Kidney (tissue), 14 donors: ENCODE measurements around the gene TMEM40. TPM values are rescaled to one million over a fixed set of nuclear protein-coding genes. Genes with fewer than 3 reads are reported as not detected.

Experiments used
- DNase-seq, 5 donors: peaks; one replicate each; pipeline ENCODE4 v3.0.0-alpha.2; 2013 to 2020
- FAIRE-seq: peaks from 2 replicates; lab custom pipeline; 2012; peaks lifted over from hg19 to GRCh38; lab: Jason Lieb, UNC
- H3K27ac ChIP-seq, 2 donors: one replicate each; pipeline ENCODE4 v1.7.0; 2013; ENCODE audit warnings: low read depth in 2 of 2, low read length in 2 of 2, inconsistent platforms in 1 of 2
- H3K27me3 ChIP-seq: one replicate; pipeline ENCODE4 v1.7.1; 2013; ENCODE audit warnings: low read length, inconsistent platforms; ENCODE audit not compliant: control insufficient read depth, insufficient read depth
- H3K36me3 ChIP-seq, 3 donors: one replicate each; pipeline versions ENCODE4 v1.7.0 to v1.7.1; 2013; ENCODE audit warnings: low read length in 3 of 3, control low read depth in 1 of 3, inconsistent platforms in 1 of 3; ENCODE audit not compliant: insufficient read depth in 3 of 3, control insufficient read depth in 2 of 3
- H3K4me1 ChIP-seq, 3 donors: one replicate each; pipeline versions ENCODE4 v1.7.0 to v1.7.1; 2013; ENCODE audit warnings: low read length in 3 of 3, inconsistent platforms in 1 of 3, low read depth in 1 of 3; ENCODE audit not compliant: control insufficient read depth in 2 of 3, insufficient read depth in 2 of 3
- H3K4me3 ChIP-seq, 3 donors: one replicate each; pipeline versions ENCODE4 v1.7.0 to v1.8.1; 2013; ENCODE audit warnings: low read length in 3 of 3, control low read depth in 1 of 3, inconsistent platforms in 1 of 3
- H3K9ac ChIP-seq, 3 donors: one replicate each; pipeline versions ENCODE4 v1.7.0 to v1.7.1; 2013; ENCODE audit warnings: low read length in 3 of 3, control low read depth in 1 of 3, inconsistent platforms in 1 of 3
- H3K9me3 ChIP-seq, 3 donors: one replicate each; pipeline versions ENCODE4 v1.7.0 to v1.7.1; 2013; ENCODE audit warnings: low read length in 3 of 3, control low read depth in 1 of 3, inconsistent platforms in 1 of 3; ENCODE audit not compliant: control insufficient read depth in 2 of 3, insufficient read depth in 1 of 3
- intact Hi-C: fragments of 100-400 bp; cut with DNase I; formaldehyde crosslinking; loops from one replicate; pipeline ENCODE4 v1.11.1; 2022
- polyA plus RNA-seq: library from polyadenylated mRNA; stranded (reverse); fragments of 350-450 nt; fragmentation: Illumina TruSeq; extraction: RNeasy Lipid Tissue Mini Kit (QIAGEN cat#74804); gene quantifications from one replicate; pipeline ENCODE4 v1.2.3, GENCODE V29; 2014; ENCODE audit warnings: low read depth, low replicate concordance; ENCODE audit not compliant: insufficient read depth
- total RNA-seq: library from RNA; stranded (reverse); fragmentation: NEBNext Ultra II Directional; extraction: Animal tissue kit (Norgen Biotek cat#: 25700); gene quantifications from one replicate; pipeline ENCODE4 v1.2.1, GENCODE V29; 2021
- TF ChIP-seq, protein P1 (sequence below): IDR thresholded peaks from 3 replicates; pipeline ENCODE4 v1.5.1; 2012; ENCODE audit warnings: mild to moderate bottlenecking, moderate library complexity, borderline replicate concordance; ENCODE audit not compliant: insufficient read depth; ENCODE audit errors: extremely low read depth
- donor health status: control.
- donor health status: control.
- donor health status: control.
- donor health status: control.
- donor health status: control.
- donor health status: DM: yes; HTN: yes; CAD: no.
- donor health status: Normal renal cell carcinoma (clear cell type).

Gene TMEM40
- total and polyA plus RNA-seq, 2 donors from 2014 or later = 0.52 TPM; not detected in 1

DNA sequence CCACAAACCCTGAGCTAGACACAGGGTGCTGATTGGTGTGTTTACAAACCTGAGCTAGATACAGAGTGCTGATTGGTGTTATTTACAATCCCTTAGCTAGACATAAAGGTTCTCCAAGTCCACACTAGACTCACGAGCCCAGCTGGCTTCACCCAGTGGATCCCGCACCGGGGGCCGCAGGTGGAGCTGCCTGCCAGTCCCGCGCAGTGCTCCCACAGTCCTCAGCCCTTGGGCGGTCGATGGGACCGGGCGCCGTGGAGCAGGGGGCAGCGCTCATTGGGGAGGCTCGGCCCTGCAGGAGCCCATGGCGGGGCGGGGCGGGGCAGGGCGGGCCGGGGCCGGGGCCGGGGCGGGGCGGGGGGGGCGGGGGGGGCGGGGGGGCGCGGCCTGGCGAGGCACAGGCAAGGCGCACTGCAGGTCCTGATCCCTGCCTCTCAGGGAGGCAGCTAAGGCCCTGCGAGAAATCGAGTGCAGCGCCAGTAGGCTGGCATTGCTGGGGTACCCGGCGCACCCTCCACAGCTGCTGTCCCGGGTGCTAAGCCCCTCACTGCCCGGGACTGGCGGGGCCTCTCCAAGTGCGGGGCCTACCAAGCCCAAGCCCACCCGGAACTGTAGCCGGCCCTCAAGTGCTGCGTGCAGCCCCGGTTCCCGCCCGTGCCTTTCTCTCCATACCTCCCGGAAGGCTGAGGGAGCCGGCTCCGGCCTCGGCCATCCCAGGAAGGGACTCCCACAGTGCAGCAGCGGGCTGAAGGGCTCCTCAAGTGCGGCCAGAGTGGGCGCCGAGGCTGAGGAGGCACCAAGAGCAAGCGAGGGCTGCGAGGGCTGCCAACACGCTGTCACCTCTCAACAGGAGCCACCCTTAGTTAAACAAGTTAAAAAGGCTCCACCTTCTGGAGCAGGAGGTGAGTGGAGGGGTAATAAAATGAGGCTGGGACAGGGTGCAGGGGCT is 9.8 kb upstream of the TMEM40 start:
- Histone ChIP-seq H3K36me3 (no peaks in the 10 kb centered on the region), H3K4me3 (no peak overlapping the region), H3K9me3 (no peaks in the 10 kb centered on the region), H3K27me3 (no peaks in the 10 kb centered on the region), H3K9ac (no peak overlapping the region), H3K27ac (no peak overlapping the region), H3K4me1 (no peaks in the 10 kb centered on the region)
- TF ChIP-seq, protein P1, sequence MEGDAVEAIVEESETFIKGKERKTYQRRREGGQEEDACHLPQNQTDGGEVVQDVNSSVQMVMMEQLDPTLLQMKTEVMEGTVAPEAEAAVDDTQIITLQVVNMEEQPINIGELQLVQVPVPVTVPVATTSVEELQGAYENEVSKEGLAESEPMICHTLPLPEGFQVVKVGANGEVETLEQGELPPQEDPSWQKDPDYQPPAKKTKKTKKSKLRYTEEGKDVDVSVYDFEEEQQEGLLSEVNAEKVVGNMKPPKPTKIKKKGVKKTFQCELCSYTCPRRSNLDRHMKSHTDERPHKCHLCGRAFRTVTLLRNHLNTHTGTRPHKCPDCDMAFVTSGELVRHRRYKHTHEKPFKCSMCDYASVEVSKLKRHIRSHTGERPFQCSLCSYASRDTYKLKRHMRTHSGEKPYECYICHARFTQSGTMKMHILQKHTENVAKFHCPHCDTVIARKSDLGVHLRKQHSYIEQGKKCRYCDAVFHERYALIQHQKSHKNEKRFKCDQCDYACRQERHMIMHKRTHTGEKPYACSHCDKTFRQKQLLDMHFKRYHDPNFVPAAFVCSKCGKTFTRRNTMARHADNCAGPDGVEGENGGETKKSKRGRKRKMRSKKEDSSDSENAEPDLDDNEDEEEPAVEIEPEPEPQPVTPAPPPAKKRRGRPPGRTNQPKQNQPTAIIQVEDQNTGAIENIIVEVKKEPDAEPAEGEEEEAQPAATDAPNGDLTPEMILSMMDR = no peak
- intact Hi-C loops = no loop called here
- DNase-seq (no peak), FAIRE-seq (no peak)

DNA sequence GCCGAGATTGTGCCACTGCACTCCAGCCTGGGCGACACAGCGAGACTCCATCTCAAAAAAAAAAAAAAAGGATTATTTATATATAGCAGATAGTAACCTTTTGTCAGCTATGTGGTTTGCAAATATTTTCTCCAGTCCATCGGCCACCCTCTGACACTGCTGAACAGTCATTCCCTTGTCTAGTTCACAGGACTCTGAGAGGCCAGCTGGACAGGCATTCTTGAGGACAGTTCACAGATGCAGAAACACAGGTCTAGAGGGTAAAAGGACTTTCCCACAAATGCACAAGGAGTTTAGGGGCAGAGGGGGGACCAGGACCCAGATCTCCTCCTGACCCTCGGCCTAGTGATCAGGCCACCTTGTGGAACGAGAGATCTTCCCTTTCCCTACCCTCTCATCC is 7.5 kb upstream of the TMEM40 start:
- TF ChIP-seq, protein P1 = no peak
- Histone ChIP-seq H3K9ac (no peak overlapping the region), H3K27me3 (no peaks in the 10 kb centered on the region), H3K4me1 (no peaks in the 10 kb centered on the region), H3K27ac (no peak overlapping the region), H3K9me3 (no peaks in the 10 kb centered on the region), H3K4me3 (no peak overlapping the region), H3K36me3 (no peaks in the 10 kb centered on the region)
- intact Hi-C loops = no loop called here
- no peak for DNase-seq
- FAIRE-seq = no peak

DNA sequence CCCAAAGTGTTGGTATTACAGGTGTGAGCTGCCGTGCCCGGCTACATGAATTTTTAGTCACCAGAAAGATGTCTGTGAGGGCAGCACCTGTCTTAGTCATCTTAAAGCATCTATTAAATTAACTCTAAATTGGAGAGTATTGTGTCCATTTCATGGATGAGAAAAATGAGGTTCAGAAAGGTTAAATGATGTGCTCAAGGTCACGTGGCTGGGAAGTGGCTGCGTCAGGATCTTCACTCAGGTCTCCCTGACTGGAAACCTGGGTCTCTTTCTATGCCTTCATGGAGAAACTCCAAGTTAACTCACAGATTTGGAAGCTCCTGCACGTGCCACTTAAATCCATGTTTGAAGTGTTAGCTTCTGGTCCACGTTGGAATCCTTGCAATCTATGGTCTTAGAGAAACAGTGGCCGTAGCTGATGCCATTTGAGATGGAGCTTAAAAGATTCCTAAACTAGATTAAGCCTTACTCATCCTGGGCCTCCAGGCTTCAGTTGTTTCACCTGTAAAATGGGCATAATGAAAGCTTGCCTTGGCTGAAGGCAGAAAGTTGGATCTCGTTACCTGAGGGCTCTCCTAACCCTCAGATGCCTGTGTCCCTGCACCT is 5.2 kb upstream of the TMEM40 start:
- intact Hi-C loops = no loop called here
- Histone ChIP-seq H3K4me3 (no peak overlapping the region), H3K9ac (no peak overlapping the region), H3K9me3 (no peaks in the 10 kb centered on the region), H3K36me3 (no peaks in the 10 kb centered on the region), H3K27ac (no peak overlapping the region), H3K4me1 (no peaks in the 10 kb centered on the region), H3K27me3 (no peaks in the 10 kb centered on the region)
- DNase-seq = no peak
- TF ChIP-seq, protein P1 = no peak
- no peak for FAIRE-seq
